ENCODE results near the gene SCAP. TPM values are rescaled to one million over a fixed set of nuclear protein-coding genes. Genes with fewer than 3 reads are reported as not detected.

SCAP gene
- 10 to 100 TPM; 68.6 to 84.3 TPM for total RNA-seq
- polyA plus RNA-seq (ENCODE audit: insufficient read length in 6 of 6): 10 to 100 TPM; 52.8 to 67.2 (median 58.2) TPM
- long read RNA-seq, donor 1, partial matches to known transcripts: 14 of 14 reads
- long read RNA-seq, donor 1, other reads (novel, unspliced or antisense): 0 of 14 reads
- long read RNA-seq, donor 2, partial matches to known transcripts: 7 of 9 reads
- long read RNA-seq, donor 2, other reads (novel, unspliced or antisense): 0 of 9 reads
- long read RNA-seq, donor 3, full-length matches to known transcripts: 1 of 1 reads
- long read RNA-seq, donor 3, partial matches to known transcripts: 0 of 1 reads
- long read RNA-seq, donor 3, other reads (novel, unspliced or antisense): 0 of 1 reads
- long read RNA-seq, donor 4, partial matches to known transcripts: 5 of 10 reads
- long read RNA-seq, donor 4, other reads (novel, unspliced or antisense): 5 of 10 reads
- long read RNA-seq, donor 5, partial matches to known transcripts: 0 of 3 reads
- long read RNA-seq, donor 5, other reads (novel, unspliced or antisense): 0 of 3 reads
- long read RNA-seq, donor 6: 0 reads
- long read RNA-seq, donor 7: 0 reads
- long read RNA-seq, donor 8, partial matches to known transcripts: 0 of 2 reads
- long read RNA-seq, donor 8, other reads (novel, unspliced or antisense): 0 of 2 reads
- long read RNA-seq, donor 9: 0 reads
- long read RNA-seq, donor 10, full-length matches to known transcripts: 1 of 6 reads
- long read RNA-seq, donor 10, partial matches to known transcripts: 3 of 6 reads
- long read RNA-seq, donor 10, other reads (novel, unspliced or antisense): 2 of 6 reads
- long read RNA-seq, donor 11, partial matches to known transcripts: 22 of 24 reads
- long read RNA-seq, donor 11, other reads (novel, unspliced or antisense): 0 of 24 reads
- long read RNA-seq, donor 12: 0 reads

DNA sequence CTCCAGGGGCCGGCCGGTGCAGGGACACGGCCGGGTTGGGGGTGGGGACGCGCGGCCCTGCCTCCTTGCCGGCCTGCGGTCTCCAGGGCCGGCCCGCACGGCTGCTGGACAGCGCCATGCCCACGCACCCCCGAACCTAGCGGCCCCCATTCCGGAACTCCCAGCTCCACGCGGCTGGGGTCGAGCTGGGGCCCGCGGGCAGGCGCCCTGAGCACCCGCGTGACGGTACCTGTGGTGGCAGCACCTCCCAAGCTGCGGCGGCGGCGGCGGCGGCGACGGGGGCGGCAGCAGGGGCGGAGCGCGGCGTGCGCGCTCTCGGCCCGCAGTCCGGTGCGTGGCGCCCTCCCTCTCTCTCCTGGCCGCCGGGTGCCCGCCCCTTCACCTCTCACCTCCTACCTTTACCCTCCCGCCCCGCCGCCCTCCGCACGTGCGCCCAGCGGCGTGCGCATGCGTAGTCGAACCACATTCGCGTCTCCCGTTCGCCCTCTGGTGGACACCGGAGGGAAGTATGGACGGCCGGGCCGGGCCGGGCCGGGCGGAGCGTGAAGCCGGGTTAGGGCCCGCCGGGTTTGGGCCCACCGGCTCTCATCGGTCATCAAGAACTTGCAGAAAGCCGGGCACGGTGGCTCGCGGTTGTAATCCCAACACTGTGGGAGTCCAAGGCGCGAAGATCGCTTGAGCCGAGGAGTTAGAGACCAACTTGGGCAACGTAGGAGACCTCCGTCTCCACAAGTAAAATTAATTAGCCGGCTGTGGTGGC, at the start of gene SCAP:
Gene SCAP, minus strand, starts transcription at position 372 of the 760 bp plus-strand sequence. CDS start 32,948 bp downstream, outside the sequence.
- TF ChIP-seq, protein P1, sequence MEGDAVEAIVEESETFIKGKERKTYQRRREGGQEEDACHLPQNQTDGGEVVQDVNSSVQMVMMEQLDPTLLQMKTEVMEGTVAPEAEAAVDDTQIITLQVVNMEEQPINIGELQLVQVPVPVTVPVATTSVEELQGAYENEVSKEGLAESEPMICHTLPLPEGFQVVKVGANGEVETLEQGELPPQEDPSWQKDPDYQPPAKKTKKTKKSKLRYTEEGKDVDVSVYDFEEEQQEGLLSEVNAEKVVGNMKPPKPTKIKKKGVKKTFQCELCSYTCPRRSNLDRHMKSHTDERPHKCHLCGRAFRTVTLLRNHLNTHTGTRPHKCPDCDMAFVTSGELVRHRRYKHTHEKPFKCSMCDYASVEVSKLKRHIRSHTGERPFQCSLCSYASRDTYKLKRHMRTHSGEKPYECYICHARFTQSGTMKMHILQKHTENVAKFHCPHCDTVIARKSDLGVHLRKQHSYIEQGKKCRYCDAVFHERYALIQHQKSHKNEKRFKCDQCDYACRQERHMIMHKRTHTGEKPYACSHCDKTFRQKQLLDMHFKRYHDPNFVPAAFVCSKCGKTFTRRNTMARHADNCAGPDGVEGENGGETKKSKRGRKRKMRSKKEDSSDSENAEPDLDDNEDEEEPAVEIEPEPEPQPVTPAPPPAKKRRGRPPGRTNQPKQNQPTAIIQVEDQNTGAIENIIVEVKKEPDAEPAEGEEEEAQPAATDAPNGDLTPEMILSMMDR (IDR thresholded peaks at IDR 0.05): peak; percentile 94 to 97
- DNase-seq (peak; percentile 79 to 97 (median 92)), ATAC-seq (peak; percentile 96)
- peak within 1 kb of the TSS; percentile 65 to 81 for H3K27ac ChIP-seq
- H3K27me3 ChIP-seq: no peaks in the 10 kb centered on the region
- H3K9me3 ChIP-seq: no peaks in the 10 kb centered on the region
- no peaks in the 10 kb centered on the region for H3K36me3 ChIP-seq
- peaks cover 0 to 29% of the 10 kb centered on the region in 2 donors for H3K4me1 ChIP-seq
- intact Hi-C loops (cut with DNase I): loop anchor here (5.0 to 10.0 kb wide), 2 partner anchors 51 to 53 kb away; no protein-coding TSS in a partner anchor
- H3K4me3 ChIP-seq: peak within 1 kb of the TSS; percentile 92 to 96

DNA sequence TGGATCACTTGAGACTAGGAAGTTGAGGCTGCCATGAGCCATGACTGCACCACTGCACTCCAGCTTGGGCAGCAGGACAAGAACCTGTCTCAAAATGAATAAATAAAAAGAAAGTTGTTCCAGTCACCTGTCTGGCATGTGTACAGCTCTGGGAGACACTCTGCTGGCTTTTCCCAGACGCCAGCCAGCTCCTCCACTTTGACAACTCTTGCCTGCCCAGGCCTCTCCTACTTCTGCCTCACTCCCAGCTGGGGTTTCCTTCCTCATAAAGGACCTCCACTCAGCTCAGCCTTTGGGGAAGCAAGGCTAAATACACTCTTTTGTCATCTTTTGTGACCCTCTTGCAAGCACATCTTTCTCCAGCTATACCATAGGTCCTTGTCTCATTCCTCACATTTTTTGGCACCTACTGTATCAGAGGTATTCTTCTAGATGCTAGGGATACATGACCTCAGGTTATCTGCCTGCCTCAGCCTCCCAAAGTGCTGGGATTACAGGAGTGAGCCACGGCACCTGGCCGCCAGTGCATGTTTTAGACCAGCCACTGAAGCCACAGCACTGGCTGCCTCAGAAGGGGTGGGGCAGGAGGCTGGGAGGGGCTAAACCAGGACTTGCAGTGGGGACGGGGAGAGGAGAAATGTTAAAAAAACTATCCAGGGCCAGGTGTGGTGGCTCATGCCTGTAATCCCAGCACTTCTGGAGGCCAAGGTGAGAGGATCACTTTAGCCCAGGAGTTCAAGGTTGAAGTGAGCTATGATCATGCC, 47.8 kb upstream of the SCAP start:
- intact Hi-C loops (cut with DNase I): loop anchor here in 1 of 2 donors (10.0 kb wide), 1 partner anchor 271 kb away; no protein-coding TSS in a partner anchor
- no peaks in the 10 kb centered on the region for H3K9me3 ChIP-seq
- no peaks in the 10 kb centered on the region for H3K27me3 ChIP-seq
- DNase-seq: no peak
- TF ChIP-seq, protein P1 (IDR thresholded peaks at IDR 0.05): no peak
- H3K4me1 ChIP-seq: peaks cover 3 to 5% of the 10 kb centered on the region in 2 donors
- H3K4me3 ChIP-seq: no peak overlapping the region
- H3K36me3 ChIP-seq: no peaks in the 10 kb centered on the region
- no peak overlapping the region for H3K27ac ChIP-seq
- peak; percentile 19 for ATAC-seq

DNA sequence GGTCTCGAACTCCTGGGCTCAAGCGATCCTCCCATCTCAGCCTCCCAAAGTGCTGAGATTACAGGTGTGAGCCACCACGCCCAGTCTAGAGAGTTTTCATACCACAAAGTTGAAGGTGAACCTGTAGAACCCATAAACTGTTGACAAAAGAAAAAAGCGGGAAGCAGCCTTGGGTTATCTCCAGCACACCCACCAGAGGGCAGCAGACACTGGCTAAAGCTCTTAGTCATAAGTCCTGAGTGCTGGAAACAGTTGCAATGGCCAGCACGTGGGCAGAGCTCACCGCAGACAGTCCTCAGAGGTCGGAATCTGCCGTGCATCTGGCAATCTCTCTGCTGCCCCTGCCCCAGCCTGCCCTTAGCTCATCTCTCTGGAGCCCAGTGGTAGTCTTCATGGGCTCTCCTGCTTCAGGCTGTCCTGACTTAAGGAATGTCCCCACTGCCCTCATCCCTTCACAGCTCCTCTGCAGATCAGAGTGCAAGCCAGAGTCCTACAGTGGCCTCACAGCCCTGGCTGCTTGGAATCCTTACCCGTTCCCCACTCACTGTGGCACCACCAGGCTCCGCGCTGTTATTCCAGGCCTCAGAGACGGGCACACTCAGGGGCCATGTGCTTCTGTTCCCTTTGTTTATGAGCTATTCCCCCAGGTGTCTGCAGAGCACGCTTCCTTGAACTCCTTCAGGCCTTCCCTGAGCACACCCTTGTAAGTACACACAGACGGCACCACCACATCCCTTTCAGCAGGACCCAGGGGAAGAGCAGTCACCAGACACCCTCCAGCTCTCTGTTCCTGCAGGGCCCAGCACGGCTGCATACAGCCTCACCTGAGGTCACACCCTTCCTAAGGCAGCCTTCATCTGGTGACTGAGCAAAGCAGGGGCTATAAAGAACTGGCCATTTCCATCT, 46.6 kb upstream of the SCAP start:
- Histone ChIP-seq H3K9me3 (no peaks in the 10 kb centered on the region), H3K36me3 (no peaks in the 10 kb centered on the region), H3K27ac (no peak overlapping the region), H3K4me3 (no peak overlapping the region), H3K4me1 (peaks cover 3 to 5% of the 10 kb centered on the region in 2 donors), H3K27me3 (no peaks in the 10 kb centered on the region)
- DNase-seq (peak; percentile 61 to 90 (median 85)), ATAC-seq (peak; percentile 99)
- TF ChIP-seq, protein P1 (IDR thresholded peaks at IDR 0.05): peak; percentile 80 to 82
- intact Hi-C loops (cut with DNase I): loop anchor here in 1 of 2 donors (10.0 kb wide), 1 partner anchor 272 kb away; no protein-coding TSS in a partner anchor

DNA sequence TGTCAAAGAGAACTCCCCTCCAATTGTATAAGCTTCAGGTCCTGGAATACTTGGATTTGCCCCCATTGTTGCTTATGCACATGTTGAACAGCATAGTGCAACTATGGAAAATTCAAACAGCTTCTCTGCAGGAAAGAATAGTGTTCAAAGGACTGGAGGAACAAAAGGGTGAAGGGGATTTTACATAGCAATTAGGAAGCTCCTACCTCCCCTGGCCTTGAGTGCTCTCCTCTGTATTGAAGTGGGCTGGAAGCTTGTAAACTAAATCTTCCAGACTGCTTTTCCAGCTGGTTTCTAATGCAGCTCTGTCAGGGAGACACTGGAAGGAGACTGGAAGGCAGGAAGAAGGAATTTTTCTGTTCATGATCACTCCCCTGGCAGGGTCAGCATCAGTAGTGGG, 45.0 kb upstream of the SCAP start:
- ATAC-seq (no peak), DNase-seq (no peak)
- Histone ChIP-seq H3K4me1 (peaks cover 3 to 5% of the 10 kb centered on the region in 2 donors), H3K27ac (no peak overlapping the region), H3K36me3 (no peaks in the 10 kb centered on the region), H3K4me3 (no peak overlapping the region), H3K9me3 (no peaks in the 10 kb centered on the region), H3K27me3 (no peaks in the 10 kb centered on the region)
- intact Hi-C loops (cut with DNase I): loop anchor here (2.0 to 10.0 kb wide), 2 partner anchors 268 to 274 kb away; no protein-coding TSS in a partner anchor
- TF ChIP-seq, protein P1 (IDR thresholded peaks at IDR 0.05): no peak

All from left lung (tissue), 14 donors.